VCaP (cell line): ENCODE data around the gene TMTC2.

Experiments used
- H3K27ac ChIP-seq: fragments of 450-650 bp; 2 replicates; pipeline ENCODE4 v1.5.1; 2017
- TF ChIP-seq, protein P1 (sequence below): fragments of 450-650 bp; conservative IDR thresholded peaks from 2 replicates; pipeline ENCODE4 v1.5.1; 2017; ENCODE audit warnings: mild to moderate bottlenecking, moderate library complexity

Gene TMTC2

DNA sequence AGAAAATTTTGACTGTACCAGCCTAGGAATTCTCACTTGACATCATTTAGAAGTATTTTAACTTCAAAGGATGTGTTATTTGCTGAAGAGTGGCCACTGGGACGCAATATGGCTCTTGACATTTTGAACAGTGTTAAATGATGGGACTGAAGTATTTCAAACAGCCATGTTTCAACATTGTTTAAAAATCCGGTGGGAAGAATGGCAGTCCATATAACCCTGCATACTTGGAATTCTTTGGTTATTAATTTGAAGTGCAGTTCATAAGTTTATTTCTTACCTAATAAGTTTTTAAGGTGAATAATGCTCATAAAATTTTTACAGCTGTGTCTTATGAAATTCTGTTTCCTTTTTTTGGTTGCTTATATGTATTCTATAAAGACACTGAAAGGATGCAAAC is 8.3 kb downstream of the TMTC2 start:
- no peak overlapping the region for H3K27ac ChIP-seq
- TF ChIP-seq, protein P1, sequence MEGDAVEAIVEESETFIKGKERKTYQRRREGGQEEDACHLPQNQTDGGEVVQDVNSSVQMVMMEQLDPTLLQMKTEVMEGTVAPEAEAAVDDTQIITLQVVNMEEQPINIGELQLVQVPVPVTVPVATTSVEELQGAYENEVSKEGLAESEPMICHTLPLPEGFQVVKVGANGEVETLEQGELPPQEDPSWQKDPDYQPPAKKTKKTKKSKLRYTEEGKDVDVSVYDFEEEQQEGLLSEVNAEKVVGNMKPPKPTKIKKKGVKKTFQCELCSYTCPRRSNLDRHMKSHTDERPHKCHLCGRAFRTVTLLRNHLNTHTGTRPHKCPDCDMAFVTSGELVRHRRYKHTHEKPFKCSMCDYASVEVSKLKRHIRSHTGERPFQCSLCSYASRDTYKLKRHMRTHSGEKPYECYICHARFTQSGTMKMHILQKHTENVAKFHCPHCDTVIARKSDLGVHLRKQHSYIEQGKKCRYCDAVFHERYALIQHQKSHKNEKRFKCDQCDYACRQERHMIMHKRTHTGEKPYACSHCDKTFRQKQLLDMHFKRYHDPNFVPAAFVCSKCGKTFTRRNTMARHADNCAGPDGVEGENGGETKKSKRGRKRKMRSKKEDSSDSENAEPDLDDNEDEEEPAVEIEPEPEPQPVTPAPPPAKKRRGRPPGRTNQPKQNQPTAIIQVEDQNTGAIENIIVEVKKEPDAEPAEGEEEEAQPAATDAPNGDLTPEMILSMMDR = no peak

DNA sequence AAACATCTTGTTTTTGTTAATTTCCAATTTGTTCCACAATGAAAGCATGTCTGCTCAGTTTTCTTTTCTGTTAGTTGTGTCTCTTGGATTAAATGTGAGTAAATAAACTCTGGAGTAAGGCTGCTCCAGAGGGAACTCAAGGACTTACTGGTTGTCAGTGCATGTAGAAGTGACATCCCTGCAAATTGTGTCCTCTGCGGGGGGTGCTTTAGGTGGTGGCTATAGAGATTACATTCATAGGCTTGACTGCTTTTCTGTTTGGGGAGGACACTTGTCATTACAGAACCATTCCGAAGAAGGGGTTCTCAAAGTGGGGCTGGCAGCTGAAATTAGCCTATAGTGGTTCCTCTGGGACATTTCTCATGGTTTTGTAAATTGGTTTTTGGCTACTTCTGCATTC is 8.8 kb downstream of the TMTC2 start:
- TF ChIP-seq, protein P1 = no peak
- H3K27ac ChIP-seq = no peak overlapping the region

DNA sequence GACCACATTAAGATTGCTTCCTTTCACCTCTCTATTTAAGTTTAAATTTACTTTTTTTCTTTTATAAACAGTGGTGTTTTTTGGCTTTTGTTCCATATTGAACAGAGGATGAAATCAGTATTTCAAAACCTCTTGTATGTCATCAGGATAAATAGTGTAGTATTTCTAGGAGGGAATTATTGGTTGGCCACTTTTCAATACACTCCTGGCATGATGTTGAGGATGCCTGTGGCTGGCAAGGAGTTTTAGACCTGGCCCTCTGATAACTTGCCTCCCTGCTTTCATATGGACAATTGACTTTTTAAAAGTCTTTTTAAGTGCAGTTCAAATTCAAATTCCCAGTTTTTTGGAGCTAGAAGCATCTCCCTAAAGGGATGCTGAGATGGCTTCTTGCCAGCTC is 9.8 kb downstream of the TMTC2 start:
- H3K27ac ChIP-seq = no peak overlapping the region
- TF ChIP-seq, protein P1 = no peak

DNA sequence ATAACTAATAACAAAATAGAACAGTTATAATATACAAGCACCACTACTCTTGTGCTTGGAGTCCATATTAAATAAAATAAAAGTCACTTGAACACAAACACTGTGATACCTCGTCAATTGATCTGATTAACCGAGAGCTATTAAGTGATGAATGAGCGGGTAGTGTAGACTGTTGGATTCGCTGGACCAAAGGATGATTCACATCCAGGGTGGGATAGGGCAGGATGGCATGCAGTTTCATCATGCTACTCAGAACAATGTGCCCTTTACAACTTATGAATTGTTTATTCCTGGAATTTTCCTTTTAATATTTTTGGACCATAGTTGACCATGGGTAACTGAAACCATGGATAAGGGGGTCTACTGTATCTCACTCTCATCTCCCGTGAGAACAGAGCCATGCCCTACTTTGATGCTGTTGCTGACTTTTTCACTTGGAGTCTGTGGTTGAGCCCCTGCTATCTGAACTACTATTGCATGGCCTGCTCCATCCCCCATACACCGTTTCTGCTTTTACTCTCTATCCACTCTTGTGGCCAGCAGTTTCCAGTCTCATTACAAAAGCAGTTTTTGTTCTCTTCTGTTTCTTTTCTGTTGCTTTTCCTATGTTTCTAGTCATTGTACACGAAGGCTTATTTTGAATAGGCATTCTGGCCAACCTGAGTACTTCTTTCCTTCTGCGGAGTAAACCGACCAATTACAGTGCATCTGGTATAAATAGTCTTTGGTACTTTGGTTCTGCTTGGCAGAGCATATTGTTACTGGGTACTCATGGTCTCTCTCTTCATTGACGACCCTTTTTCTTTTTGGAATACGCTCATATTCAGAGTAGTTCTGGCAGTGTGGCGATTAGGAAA is 12.2 kb downstream of the TMTC2 start:
- TF ChIP-seq, protein P1 = no peak
- H3K27ac ChIP-seq = no peak overlapping the region

DNA sequence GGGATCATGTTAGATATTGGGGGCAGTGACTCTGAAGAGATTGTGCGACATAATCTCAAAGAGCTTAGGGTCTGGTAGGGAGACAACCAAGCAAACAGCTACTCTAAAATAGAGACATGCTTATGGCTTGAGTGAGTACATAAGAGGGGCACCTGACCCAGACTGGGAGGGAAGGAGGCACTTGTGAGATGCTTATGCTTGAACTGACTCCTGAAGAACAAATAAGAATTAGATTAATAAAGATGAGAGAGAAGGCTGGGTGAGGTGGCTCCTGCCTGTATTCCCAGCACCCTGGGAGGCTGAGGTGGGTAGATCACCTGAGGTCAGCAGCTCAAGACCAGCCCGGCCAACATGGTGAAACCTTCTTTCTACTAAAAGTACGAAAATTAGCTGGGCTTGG is 19.1 kb downstream of the TMTC2 start:
- TF ChIP-seq, protein P1 = no peak
- no peak overlapping the region for H3K27ac ChIP-seq

DNA sequence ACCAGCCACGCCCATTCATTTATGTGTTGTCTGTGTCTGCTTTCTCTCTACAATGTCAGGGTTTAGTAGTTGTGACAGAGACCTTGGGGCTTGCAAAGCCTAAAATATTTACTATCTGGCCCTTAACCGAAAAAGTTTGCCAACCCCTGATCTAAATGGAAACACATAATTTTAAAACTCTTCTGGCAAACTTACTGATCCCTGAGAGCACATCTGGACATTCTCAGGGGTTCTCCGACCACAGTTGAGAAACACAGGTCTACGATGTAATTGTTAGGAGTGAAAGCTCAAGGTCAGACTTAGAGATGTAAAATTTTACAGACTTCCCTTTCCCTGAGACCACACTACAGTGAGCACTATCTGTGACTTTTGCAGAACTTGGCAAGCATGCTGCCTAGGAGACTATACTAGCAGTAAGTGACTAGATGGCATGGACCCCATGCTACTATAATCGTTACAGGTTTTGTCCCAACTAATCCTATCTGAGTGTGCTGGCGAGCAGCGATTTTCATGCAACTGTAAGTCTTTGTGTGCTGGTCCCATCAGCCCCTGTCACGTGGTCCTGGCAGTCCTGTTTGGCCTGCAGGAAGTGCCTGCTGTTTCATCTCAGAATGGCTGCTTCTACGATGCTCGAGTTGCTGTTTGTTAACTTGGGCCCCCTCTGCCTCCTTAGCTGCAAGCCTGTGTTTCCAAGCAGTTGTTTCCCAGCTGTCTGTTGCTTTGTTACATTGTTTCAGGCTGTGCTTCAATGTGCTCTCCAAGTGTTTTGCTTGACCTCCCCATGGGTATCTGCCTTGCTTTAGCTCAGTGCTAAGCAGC is 21.6 kb downstream of the TMTC2 start:
- TF ChIP-seq, protein P1 = no peak
- no peak overlapping the region for H3K27ac ChIP-seq

DNA sequence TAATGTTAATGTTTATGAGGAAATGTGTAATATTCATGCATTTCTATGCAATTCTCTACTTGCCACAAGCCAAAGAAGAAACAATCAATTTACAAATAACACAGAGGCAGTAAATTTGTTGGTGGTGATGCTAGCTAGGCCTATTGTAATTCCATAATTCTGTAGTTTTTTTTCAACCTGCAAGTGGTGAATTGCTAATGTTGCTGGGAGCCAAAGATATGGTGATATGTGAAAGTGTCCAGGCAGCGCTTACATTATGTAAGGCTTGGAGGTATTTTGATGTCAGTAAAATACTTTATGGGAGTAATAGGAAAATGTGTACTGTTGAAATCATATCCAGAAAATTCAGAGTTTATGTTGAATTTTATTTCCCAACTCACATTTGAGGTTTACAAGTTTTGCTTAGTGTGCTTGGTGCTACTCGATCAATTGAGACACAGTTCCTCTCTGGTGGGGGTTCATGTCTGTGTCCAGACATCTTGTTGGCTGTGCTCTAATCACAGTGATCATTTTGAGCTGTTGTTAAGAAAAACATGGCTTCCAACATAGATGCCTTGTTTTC is 23.2 kb downstream of the TMTC2 start:
- TF ChIP-seq, protein P1 = no peak

More for the DNA sequence above, 23.2 kb downstream of the TMTC2 start:
- no peak overlapping the region for H3K27ac ChIP-seq
